A549 (cell line): ENCODE measurements around the gene SUMO2. TPM values are rescaled to one million over a fixed set of nuclear protein-coding genes. Genes with fewer than 3 reads are reported as not detected.

Experiments
- ATOH8 ChIP-seq: fragments of 250-450 bp; sonication (Bioruptor Pico); IDR thresholded peaks from 2 replicates; pipeline ENCODE4 v1.5.0; 2020; ENCODE audit warnings: low read depth, mild to moderate bottlenecking, moderate library complexity
- BCL3 ChIP-seq: fragments of >200 bp; sonication (Bioruptor Twin); formaldehyde crosslinking; IDR thresholded peaks from 3 replicates; pipeline ENCODE4 v1.6.1; 2016
- CHD4 ChIP-seq: fragments of 200-600 bp; sonication (generic); IDR thresholded peaks from 2 replicates; pipeline ENCODE4 v1.6.1; 2016; ENCODE audit warnings: antibody characterized with exemption, mild to moderate bottlenecking, borderline replicate concordance
- HEYL ChIP-seq: fragments of 250-450 bp; sonication (Bioruptor Pico); IDR thresholded peaks from 2 replicates; pipeline ENCODE4 v1.8.0; 2021; ENCODE audit warnings: mild to moderate bottlenecking, moderate library complexity
- HOXB5 ChIP-seq: fragments of 250-450 bp; sonication (Bioruptor Pico); IDR thresholded peaks from 2 replicates; pipeline ENCODE4 v1.5.0; 2020; ENCODE audit warnings: mild to moderate bottlenecking, moderate library complexity
- JUNB ChIP-seq: fragments of >200 bp; sonication (Bioruptor Twin); formaldehyde crosslinking; IDR thresholded peaks from 2 replicates; pipeline ENCODE4 v1.6.1; 2016
- KDM5A ChIP-seq: fragments of 200-600 bp; sonication (generic); IDR thresholded peaks from 2 replicates; pipeline ENCODE4 v1.6.1; 2016; ENCODE audit warnings: antibody characterized with exemption, mild to moderate bottlenecking
- MAZ ChIP-seq: fragments of 150-350 bp; IDR thresholded peaks from 2 replicates; pipeline ENCODE4 v1.6.1; 2014; ENCODE audit warnings: antibody characterized with exemption, low read depth, low read length, borderline replicate concordance
- NFE2L2 ChIP-seq: fragments of 150-350 bp; conservative IDR thresholded peaks from 2 replicates; pipeline ENCODE4 v1.6.1; 2014; ENCODE audit warnings: low read length
- PBX3 ChIP-seq: IDR thresholded peaks from 2 replicates; pipeline ENCODE4 v1.6.1; 2012
- POLR2A ChIP-seq: IDR thresholded peaks from 2 replicates; pipeline ENCODE4 v1.6.1; 2012; ENCODE audit warnings: mild to moderate bottlenecking, low read length
- POLR2AphosphoS2 ChIP-seq: conservative IDR thresholded peaks from 2 replicates; pipeline ENCODE4 v1.6.1; 2012; ENCODE audit warnings: low read length, improper control_type of control experiment, inconsistent platforms
- RAD21 ChIP-seq, 2 experiments: fragments of >200 bp in 1 of 2; sonication (Bioruptor Twin) in 1 of 2; formaldehyde crosslinking in 1 of 2; IDR thresholded peaks in 1 of 2; conservative IDR thresholded peaks in 1 of 2; 2 replicates in 1 of 2; 3 replicates in 1 of 2; pipeline ENCODE4 v1.6.1; 2012 to 2018; ENCODE audit warnings: inconsistent platforms in 1 of 2
- RARB ChIP-seq: fragments of 250-450 bp; sonication (Bioruptor Pico); IDR thresholded peaks from 2 replicates; pipeline ENCODE4 v1.8.0; 2021; ENCODE audit warnings: mild to moderate bottlenecking, moderate library complexity
- RCOR1 ChIP-seq: fragments of 150-350 bp; IDR thresholded peaks from 2 replicates; pipeline ENCODE4 v1.6.1; 2014; ENCODE audit warnings: antibody characterized with exemption, low read length, low read depth
- RFX5 ChIP-seq: fragments of 450-650 bp; IDR thresholded peaks from 2 replicates; pipeline ENCODE4 v1.7.1; 2014; ENCODE audit warnings: antibody characterized with exemption, mild to moderate bottlenecking, moderate library complexity
- RNF2 ChIP-seq: fragments of 200-600 bp; sonication (generic); IDR thresholded peaks from 2 replicates; pipeline ENCODE4 v1.6.1; 2016; ENCODE audit warnings: low read depth, mild to moderate bottlenecking, antibody characterized with exemption, moderate library complexity, borderline replicate concordance
- SMC3 ChIP-seq: fragments of >200 bp; sonication (Bioruptor Twin); formaldehyde crosslinking; IDR thresholded peaks from 3 replicates; pipeline ENCODE4 v1.6.1; 2018; ENCODE audit warnings: inconsistent platforms
- SREBF2 ChIP-seq: fragments of 450-650 bp; IDR thresholded peaks from 2 replicates; pipeline ENCODE4 v1.6.1; 2014; ENCODE audit warnings: mild to moderate bottlenecking, moderate library complexity
- TP53 ChIP-seq: fragments of 250-450 bp; sonication (Bioruptor Pico); IDR thresholded peaks from 2 replicates; pipeline ENCODE4 v1.5.0; 2021; ENCODE audit warnings: mild to moderate bottlenecking, moderate library complexity
- ZNF302 ChIP-seq: fragments of 250-450 bp; sonication (Bioruptor Pico); IDR thresholded peaks from 2 replicates; pipeline ENCODE4 v1.9.0; 2021; ENCODE audit warnings: inconsistent platforms, mild to moderate bottlenecking, moderate library complexity
- ZSCAN20 ChIP-seq: fragments of 250-450 bp; sonication (Bioruptor Pico); IDR thresholded peaks from 2 replicates; pipeline ENCODE4 v1.8.0; 2022; ENCODE audit warnings: mild to moderate bottlenecking, moderate library complexity
- polyA plus RNA-seq, 4 experiments: library from polyadenylated mRNA; depleted of rRNA in 3 of 4; stranded (reverse); fragments of >200 nt; fragmentation: RNase III in 1 of 4; extraction: RNeasy Plus Mini Kit Qiagen cat#74134 plus additional on column Dnase treatment in 1 of 4; gene quantifications; 2 replicates in 3 of 4; 3 replicates in 1 of 4; pipeline ENCODE4 v1.2.3, GENCODE V29; 2011 to 2017
- TF ChIP-seq, protein P1 (sequence below): fragments of 150-350 bp; IDR thresholded peaks from 2 replicates; pipeline ENCODE4 v1.6.1; 2014; ENCODE audit warnings: low read depth, mild to moderate bottlenecking, low read length
- TF ChIP-seq, protein P2 (sequence below): IDR thresholded peaks from 2 replicates; pipeline ENCODE4 v1.6.1; 2012
- TF ChIP-seq, protein P3 (sequence below): fragments of 450-650 bp; IDR thresholded peaks from 2 replicates; pipeline ENCODE4 v1.6.1; 2014; ENCODE audit warnings: antibody characterized with exemption

SUMO2 gene
- polyA plus RNA-seq, 2 of the 4 experiments (the other 2 are of a cell fraction), result 525 to 545 TPM

DNA sequence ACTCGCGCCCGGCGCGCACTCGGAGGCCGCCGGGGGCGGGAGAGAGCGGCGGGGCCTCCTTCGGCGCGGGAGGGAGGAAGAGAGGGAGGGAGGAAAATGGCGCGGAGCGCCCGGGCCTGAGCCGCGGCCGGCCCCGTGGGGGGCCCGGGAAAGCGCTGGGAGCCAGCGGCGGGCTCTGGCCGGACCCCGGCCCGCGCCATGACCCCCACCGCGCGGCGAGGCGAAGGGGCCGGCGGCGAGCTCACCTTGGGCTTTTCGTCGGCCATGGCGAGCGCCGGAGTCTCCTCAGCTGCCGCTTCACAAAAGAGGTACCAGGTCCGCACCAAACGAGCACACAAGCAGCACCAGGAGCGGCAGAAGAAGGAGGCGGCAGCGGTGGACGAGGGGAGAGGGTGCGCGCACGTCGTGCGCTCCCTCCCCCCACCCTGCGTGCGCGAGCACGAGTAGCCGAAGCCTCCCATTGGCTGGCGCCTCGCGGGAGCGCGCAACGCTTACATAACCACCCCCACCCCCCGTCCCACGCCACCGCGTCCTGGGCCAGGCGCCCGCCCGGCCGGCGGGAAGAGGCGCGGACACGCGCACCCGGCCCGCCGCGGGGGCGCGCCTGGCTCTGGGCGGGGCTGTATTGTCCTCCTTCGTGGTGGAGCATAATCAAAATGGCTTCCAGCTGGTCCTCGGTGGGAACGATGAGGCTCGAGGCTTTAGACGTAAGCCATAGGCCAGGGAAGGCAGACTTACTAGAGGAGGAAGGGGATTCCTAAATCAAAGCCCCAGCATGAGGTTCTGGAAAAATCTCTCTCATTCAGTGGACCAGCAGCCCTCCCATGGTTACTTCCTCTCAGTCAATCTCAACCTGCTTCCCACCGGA lies at the start of gene SUMO2 (continued):
- peak; percentile 67 for TF ChIP-seq POLR2A
- no peak for TF ChIP-seq POLR2AphosphoS2
- no peak for TF ChIP-seq SREBF2
- no peak for TF ChIP-seq PBX3
- peak; percentile 98 for TF ChIP-seq ATOH8 (CRISPR knock-in tag)
- no peak for TF ChIP-seq RAD21 (conservative IDR thresholded peaks at IDR 0.05 in 1 of 2, IDR thresholded peaks at IDR 0.05 in 1 of 2)
- TF ChIP-seq HOXB5 (CRISPR knock-in tag), result peak; percentile 97
- no peak for TF ChIP-seq JUNB
- TF ChIP-seq BCL3, result peak; percentile 75
- TF ChIP-seq NFE2L2, result no peak
- TF ChIP-seq, protein P1, sequence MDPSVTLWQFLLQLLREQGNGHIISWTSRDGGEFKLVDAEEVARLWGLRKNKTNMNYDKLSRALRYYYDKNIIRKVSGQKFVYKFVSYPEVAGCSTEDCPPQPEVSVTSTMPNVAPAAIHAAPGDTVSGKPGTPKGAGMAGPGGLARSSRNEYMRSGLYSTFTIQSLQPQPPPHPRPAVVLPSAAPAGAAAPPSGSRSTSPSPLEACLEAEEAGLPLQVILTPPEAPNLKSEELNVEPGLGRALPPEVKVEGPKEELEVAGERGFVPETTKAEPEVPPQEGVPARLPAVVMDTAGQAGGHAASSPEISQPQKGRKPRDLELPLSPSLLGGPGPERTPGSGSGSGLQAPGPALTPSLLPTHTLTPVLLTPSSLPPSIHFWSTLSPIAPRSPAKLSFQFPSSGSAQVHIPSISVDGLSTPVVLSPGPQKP, result no peak
- no peak for TF ChIP-seq RARB (CRISPR knock-in tag)
- TF ChIP-seq MAZ, result peak; percentile 82
- peak; percentile 41; the same call in 1 of the 2 replicates for TF ChIP-seq RFX5
- TF ChIP-seq HEYL (CRISPR knock-in tag), result no peak; the same call in 1 of the 2 replicates
- TF ChIP-seq, protein P2, sequence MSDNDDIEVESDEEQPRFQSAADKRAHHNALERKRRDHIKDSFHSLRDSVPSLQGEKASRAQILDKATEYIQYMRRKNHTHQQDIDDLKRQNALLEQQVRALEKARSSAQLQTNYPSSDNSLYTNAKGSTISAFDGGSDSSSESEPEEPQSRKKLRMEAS, result peak; percentile 73
- TF ChIP-seq, protein P3, sequence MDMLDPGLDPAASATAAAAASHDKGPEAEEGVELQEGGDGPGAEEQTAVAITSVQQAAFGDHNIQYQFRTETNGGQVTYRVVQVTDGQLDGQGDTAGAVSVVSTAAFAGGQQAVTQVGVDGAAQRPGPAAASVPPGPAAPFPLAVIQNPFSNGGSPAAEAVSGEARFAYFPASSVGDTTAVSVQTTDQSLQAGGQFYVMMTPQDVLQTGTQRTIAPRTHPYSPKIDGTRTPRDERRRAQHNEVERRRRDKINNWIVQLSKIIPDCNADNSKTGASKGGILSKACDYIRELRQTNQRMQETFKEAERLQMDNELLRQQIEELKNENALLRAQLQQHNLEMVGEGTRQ, result no peak
- TF ChIP-seq ZNF302 (CRISPR knock-in tag), result peak; percentile 70; the same call in 1 of the 2 replicates
- TF ChIP-seq SMC3, result no peak
- TF ChIP-seq TP53 (CRISPR knock-in tag), result 0 out of 2 replicates have a peak, but pooled peaks have one; percentile 77
- TF ChIP-seq ZSCAN20 (CRISPR knock-in tag), result peak; percentile 94
- TF ChIP-seq RCOR1, result no peak
- no peak for TF ChIP-seq RNF2
- no peak for TF ChIP-seq CHD4
- peak; percentile 51; the same call in 1 of the 2 replicates for TF ChIP-seq KDM5A
- TF ChIP-seq, all 56 proteins: peak for 21
